ENCODE data around the gene KHDRBS1.
"Not testable (repeated sequence)": the region's sequence is repeated elsewhere in the genome, so short reads cannot be mapped to it uniquely, and the experiment has no call there.

Gene KHDRBS1

DNA sequence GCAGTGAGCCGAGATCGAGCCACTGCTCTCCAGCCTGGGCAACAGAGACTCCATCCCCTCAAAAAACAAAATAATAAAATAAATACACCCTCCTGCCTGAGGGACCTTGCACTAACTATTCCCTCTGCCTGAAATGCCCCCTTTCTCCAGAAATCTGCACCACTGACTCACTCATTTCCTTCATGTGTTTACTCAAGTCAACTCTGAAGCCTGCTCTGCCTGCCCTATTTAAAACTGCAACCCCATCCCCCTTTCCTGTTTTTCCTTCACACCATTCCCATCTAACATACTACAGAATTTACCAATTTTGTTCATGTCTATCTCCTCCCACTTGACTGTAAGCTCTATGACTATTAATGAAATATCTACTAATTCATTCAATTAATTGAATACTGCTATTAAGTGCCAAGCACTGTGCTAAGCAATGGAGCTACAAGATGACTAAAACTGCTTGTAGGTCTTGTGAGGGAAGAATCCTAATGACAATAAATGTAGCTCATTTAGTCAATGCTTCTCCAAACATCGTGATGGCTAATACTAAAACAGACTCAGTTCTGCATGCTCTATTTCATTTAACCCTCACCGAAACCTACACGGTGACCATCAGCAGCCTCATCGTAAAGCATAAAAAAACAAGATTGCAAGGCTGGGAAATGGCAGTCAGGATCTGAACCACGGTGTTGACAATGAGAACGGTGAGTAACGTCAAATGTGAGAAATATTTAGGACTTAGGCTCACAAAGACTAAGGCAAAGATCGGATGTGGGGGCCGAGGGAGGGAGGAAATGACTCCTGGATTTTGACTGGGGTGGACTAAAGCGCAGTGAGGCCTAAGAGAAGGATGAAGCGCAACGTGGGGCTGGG lies 58.3 kb downstream of the KHDRBS1 start:
- no peak for TF ChIP-seq CTCF (IDR thresholded peaks at IDR 0.05; ENCODE audit: low read depth, low read length)
- peak; percentile 75 to 88 for DNase-seq (ENCODE audit: low read depth in 2 of 2)
- peak overlapping the region; percentile 76 to 95 for H3K4me3 ChIP-seq (replicated peaks in 1 of 2; ENCODE audit: low read depth in 2 of 2, low read length in 2 of 2)

- H3K4me3 ChIP-seq (replicated peaks in 1 of 2; ENCODE audit: low read depth in 2 of 2, low read length in 2 of 2): peak within 1 kb of the TSS; percentile 76 to 95
- no peak for TF ChIP-seq CTCF (IDR thresholded peaks at IDR 0.05; ENCODE audit: low read depth, low read length)
- peak; percentile 97 for DNase-seq (ENCODE audit: low read depth in 2 of 2)
Measured at GRCh38 chr1:32072622-32073298, 59.1 kb downstream of the KHDRBS1 start, which contains the start of gene TMEM39B. TMEM39B (plus strand) TSS chr1:32072939; CDS start chr1:32073048, 109 bp downstream.

GRCh38 chr1:32073299-32074229 lies 59.9 kb downstream of the KHDRBS1 start:
- peak; percentile 20 for TF ChIP-seq CTCF (IDR thresholded peaks at IDR 0.05; ENCODE audit: low read depth, low read length)
- DNase-seq (ENCODE audit: low read depth in 2 of 2): no peak
- peak overlapping the region; percentile 76 to 95 for H3K4me3 ChIP-seq (replicated peaks in 1 of 2; ENCODE audit: low read depth in 2 of 2, low read length in 2 of 2)

- no peak for TF ChIP-seq CTCF (IDR thresholded peaks at IDR 0.05; ENCODE audit: low read depth, low read length)
- no peak overlapping the region for H3K4me3 ChIP-seq (replicated peaks in 1 of 2; ENCODE audit: low read depth in 2 of 2, low read length in 2 of 2)
- DNase-seq (ENCODE audit: low read depth in 2 of 2): no peak
Measured at GRCh38 chr1:32074841-32075240, 61.2 kb downstream of the KHDRBS1 start.

DNA sequence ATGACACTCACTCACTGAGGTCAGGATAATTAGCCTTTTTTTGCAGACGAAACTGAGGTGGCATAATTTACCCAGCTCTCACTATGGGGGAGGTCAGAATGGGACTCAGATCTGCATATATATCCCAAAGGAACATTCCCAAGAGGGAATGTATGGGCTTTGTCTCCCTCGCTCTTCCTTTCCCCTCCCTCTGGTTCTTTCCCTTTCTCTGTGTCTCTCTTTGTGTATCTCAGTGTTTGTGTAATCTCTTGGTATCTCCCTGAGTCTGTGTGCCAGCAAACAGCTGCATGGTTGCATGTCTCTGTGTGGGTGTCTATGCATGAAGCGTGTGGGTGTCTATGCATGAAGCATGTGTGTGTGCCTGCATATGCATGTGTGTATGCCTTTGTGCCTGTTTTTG lies 63.8 kb downstream of the KHDRBS1 start:
- no peak for DNase-seq (ENCODE audit: low read depth in 2 of 2)
- TF ChIP-seq CTCF (IDR thresholded peaks at IDR 0.05; ENCODE audit: low read depth, low read length): no peak
- no peak overlapping the region for H3K4me3 ChIP-seq (replicated peaks in 1 of 2; ENCODE audit: low read depth in 2 of 2, low read length in 2 of 2)

GRCh38 chr1:32082022-32082421 lies 68.4 kb downstream of the KHDRBS1 start:
- no peak overlapping the region for H3K4me3 ChIP-seq (replicated peaks in 1 of 2; ENCODE audit: low read depth in 2 of 2, low read length in 2 of 2)
- DNase-seq (ENCODE audit: low read depth in 2 of 2): no peak
- TF ChIP-seq CTCF (IDR thresholded peaks at IDR 0.05; ENCODE audit: low read depth, low read length): no peak

DNA sequence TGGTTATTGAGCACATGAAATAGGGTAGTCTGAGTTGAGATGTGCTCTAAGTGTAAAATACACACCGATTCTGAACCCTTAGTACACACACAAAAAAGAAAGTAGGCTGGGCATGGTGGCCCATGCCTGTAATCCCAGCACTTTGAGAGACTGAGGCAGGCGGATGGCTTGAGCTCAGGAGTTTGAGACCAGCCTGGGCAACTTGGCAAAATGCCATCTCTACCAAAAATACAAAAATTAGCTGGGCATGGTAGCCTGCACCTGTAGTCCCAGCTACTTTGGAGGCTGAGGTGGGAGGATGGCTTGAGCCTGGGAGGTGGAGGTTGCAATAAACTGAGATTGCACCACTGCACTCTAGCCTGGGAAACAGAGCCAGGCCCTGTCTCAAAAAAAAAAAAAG lies 72.7 kb downstream of the KHDRBS1 start:
- H3K4me3 ChIP-seq (replicated peaks in 1 of 2; ENCODE audit: low read depth in 2 of 2, low read length in 2 of 2); DNase-seq (ENCODE audit: low read depth in 2 of 2): not testable (repeated sequence)
